ENCODE results near the gene ABLIM3. TPM values are rescaled to one million over a fixed set of nuclear protein-coding genes. Genes with fewer than 3 reads are reported as not detected.
A peak's percentile ranks its signal among the peaks of the same experiment; 100 is the strongest.

The ABLIM3 gene
- total and polyA plus RNA-seq, 4 donors = 8.0 to 54.2 (median 33.6) TPM

- WGBS, 2 donors = 77 to 86% methylated on average over 10 of the region's 10 CpGs
- Histone ChIP-seq H3K4me1 (ENCODE audit: control insufficient read depth in 5 of 5, insufficient read depth in 5 of 5, low read length in 5 of 5) (peaks cover 7 to 47% (median 17%) of the 10 kb centered on the region in 5 donors), H3K27ac (ENCODE audit: low read depth in 1 of 2, low read length in 1 of 2) (peak overlapping the region; percentile 10 to 62), H3K4me3 (no peak overlapping the region), H3K9me3 (ENCODE audit: control insufficient read depth in 4 of 4, insufficient read depth in 3 of 4, low read length in 3 of 4) (peaks cover 0 to 2% (median 0%) of the 10 kb centered on the region in 4 donors), H3K36me3 (ENCODE audit: control insufficient read depth in 4 of 4, insufficient read depth in 4 of 4, low read length in 4 of 4) (peaks cover 5 to 66% (median 42%) of the 10 kb centered on the region in 4 donors), H3K9ac (ENCODE audit: insufficient read depth in 1 of 2, low read length in 2 of 2) (no peak overlapping the region), H3K27me3 (ENCODE audit: control insufficient read depth in 3 of 3, insufficient read depth in 3 of 3, low read length in 2 of 3) (no peaks in the 10 kb centered on the region)
- ATAC-seq (ENCODE audit: insufficient read depth, low FRiP score) (no peak), DNase-seq (no peak)
- TF ChIP-seq CTCF (IDR thresholded peaks at IDR 0.05; ENCODE audit: control extremely low read depth, extremely low read depth) = no peak
Measured at GRCh38 chr5:149206524-149207141, 65.3 kb downstream of the ABLIM3 start.

GRCh38 chr5:149207831-149208230 is 66.5 kb downstream of the ABLIM3 start:
- peaks cover 0 to under 1% (median 0%) of the 10 kb centered on the region in 4 donors for H3K9me3 ChIP-seq (ENCODE audit: control insufficient read depth in 4 of 4, insufficient read depth in 3 of 4, low read length in 3 of 4)
- H3K27ac ChIP-seq (ENCODE audit: low read depth in 1 of 2, low read length in 1 of 2) = no peak overlapping the region
- ATAC-seq (ENCODE audit: insufficient read depth, low FRiP score) (no peak), DNase-seq (no peak)
- H3K4me3 ChIP-seq = no peak overlapping the region
- WGBS, 2 donors = 24 to 39% methylated on average over 2 of the region's 2 CpGs
- H3K4me1 ChIP-seq (ENCODE audit: control insufficient read depth in 5 of 5, insufficient read depth in 5 of 5, low read length in 5 of 5) = peaks cover 10 to 56% (median 17%) of the 10 kb centered on the region in 5 donors
- no peak for TF ChIP-seq CTCF (IDR thresholded peaks at IDR 0.05; ENCODE audit: control extremely low read depth, extremely low read depth)
- H3K27me3 ChIP-seq (ENCODE audit: control insufficient read depth in 3 of 3, insufficient read depth in 3 of 3, low read length in 2 of 3) = no peaks in the 10 kb centered on the region
- peaks cover 2 to 65% (median 41%) of the 10 kb centered on the region in 4 donors for H3K36me3 ChIP-seq (ENCODE audit: control insufficient read depth in 4 of 4, insufficient read depth in 4 of 4, low read length in 4 of 4)
- H3K9ac ChIP-seq (ENCODE audit: insufficient read depth in 1 of 2, low read length in 2 of 2) = no peak overlapping the region

- peak overlapping the region in 1 of 2 donors; percentile 46 for H3K27ac ChIP-seq (ENCODE audit: low read depth in 1 of 2, low read length in 1 of 2)
- WGBS, 2 donors = 69 to 83% methylated on average over 4 of the region's 4 CpGs
- ATAC-seq (ENCODE audit: insufficient read depth, low FRiP score) (no peak), DNase-seq (no peak)
- peaks cover 8 to 46% (median 13%) of the 10 kb centered on the region in 5 donors for H3K4me1 ChIP-seq (ENCODE audit: control insufficient read depth in 5 of 5, insufficient read depth in 5 of 5, low read length in 5 of 5)
- H3K36me3 ChIP-seq (ENCODE audit: control insufficient read depth in 4 of 4, insufficient read depth in 4 of 4, low read length in 4 of 4) = peaks cover 0 to 62% (median 35%) of the 10 kb centered on the region in 4 donors
- no peak overlapping the region for H3K9ac ChIP-seq (ENCODE audit: insufficient read depth in 1 of 2, low read length in 2 of 2)
- TF ChIP-seq CTCF (IDR thresholded peaks at IDR 0.05; ENCODE audit: control extremely low read depth, extremely low read depth) = no peak
- H3K27me3 ChIP-seq (ENCODE audit: control insufficient read depth in 3 of 3, insufficient read depth in 3 of 3, low read length in 2 of 3) = no peaks in the 10 kb centered on the region
- no peaks in the 10 kb centered on the region for H3K9me3 ChIP-seq (ENCODE audit: control insufficient read depth in 4 of 4, insufficient read depth in 3 of 4, low read length in 3 of 4)
- no peak overlapping the region for H3K4me3 ChIP-seq
Measured at GRCh38 chr5:149210225-149210624, 68.9 kb downstream of the ABLIM3 start.
